Esophagus squamous epithelium (tissue), 4 donors: ENCODE measurements around the gene KLHL18.

Experiments used
- POLR2A ChIP-seq, 4 donors: fragments of 450-650 bp; IDR thresholded peaks; one replicate each; pipeline ENCODE4 v1.6.1; 2017; ENCODE audit warnings: antibody characterized with exemption in 4 of 4, mild to moderate bottlenecking in 4 of 4, moderate library complexity in 3 of 4
- TF ChIP-seq, protein P1 (sequence below), 6 experiments: fragments of 450-650 bp in 4 of 6; fragments of 200-600 bp in 2 of 6; sonication (generic) in 2 of 6; IDR thresholded peaks; one replicate each; pipeline ENCODE4 v1.5.1; 2016 to 2019; ENCODE audit warnings: antibody characterized with exemption in 6 of 6, mild to moderate bottlenecking in 4 of 6, moderate library complexity in 4 of 6

DNA sequence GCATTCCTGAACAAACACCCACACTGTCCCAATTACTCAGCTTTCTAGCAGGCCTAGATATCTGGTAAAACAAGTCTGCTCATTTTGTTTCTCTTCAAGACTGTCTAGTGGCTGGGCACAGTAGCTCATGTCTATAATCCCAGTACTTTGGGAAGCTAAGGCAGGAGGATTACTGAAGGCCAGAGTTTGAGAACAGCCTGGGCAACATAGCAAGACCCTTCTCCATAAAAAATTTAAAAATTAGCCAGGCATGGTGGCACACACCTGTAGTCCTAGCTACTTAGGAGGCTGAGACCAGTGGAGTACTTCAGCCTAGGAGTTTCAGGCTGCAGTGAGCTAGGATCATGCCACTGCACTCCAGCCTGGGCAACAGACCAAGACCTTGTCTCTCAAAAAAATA, 91.8 kb downstream of the KLHL18 start:
- no peak for TF ChIP-seq POLR2A (IDR thresholded peaks at IDR 0.05)
- TF ChIP-seq, protein P1, sequence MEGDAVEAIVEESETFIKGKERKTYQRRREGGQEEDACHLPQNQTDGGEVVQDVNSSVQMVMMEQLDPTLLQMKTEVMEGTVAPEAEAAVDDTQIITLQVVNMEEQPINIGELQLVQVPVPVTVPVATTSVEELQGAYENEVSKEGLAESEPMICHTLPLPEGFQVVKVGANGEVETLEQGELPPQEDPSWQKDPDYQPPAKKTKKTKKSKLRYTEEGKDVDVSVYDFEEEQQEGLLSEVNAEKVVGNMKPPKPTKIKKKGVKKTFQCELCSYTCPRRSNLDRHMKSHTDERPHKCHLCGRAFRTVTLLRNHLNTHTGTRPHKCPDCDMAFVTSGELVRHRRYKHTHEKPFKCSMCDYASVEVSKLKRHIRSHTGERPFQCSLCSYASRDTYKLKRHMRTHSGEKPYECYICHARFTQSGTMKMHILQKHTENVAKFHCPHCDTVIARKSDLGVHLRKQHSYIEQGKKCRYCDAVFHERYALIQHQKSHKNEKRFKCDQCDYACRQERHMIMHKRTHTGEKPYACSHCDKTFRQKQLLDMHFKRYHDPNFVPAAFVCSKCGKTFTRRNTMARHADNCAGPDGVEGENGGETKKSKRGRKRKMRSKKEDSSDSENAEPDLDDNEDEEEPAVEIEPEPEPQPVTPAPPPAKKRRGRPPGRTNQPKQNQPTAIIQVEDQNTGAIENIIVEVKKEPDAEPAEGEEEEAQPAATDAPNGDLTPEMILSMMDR (IDR thresholded peaks at IDR 0.05): no peak
